ENCODE data around the gene TENT4A.

Gene TENT4A

GRCh38 chr5:6707852-6708251, 5.4 kb upstream of the TENT4A start:
- no peak for TF ChIP-seq TAF1 (IDR thresholded peaks at IDR 0.05; ENCODE audit: low read depth, low read length)
- TF ChIP-seq SPI1 (IDR thresholded peaks at IDR 0.05; ENCODE audit: low read depth, low read length): no peak
- TF ChIP-seq POLR2AphosphoS5 (IDR thresholded peaks at IDR 0.05; ENCODE audit: low read depth, low read length): no peak
- no peak for TF ChIP-seq POU2F2 (IDR thresholded peaks at IDR 0.05; ENCODE audit: low read depth, low read length)
- no peak for TF ChIP-seq PAX5 (IDR thresholded peaks at IDR 0.05; ENCODE audit: insufficient read depth, low read length, severe bottlenecking)
- no peak for TF ChIP-seq POLR2A (IDR thresholded peaks at IDR 0.05; ENCODE audit: low read depth, low read length)
- FAIRE-seq (no peak), DNase-seq (ENCODE audit: insufficient read length, low spot score) (no peak)

- FAIRE-seq (peak; percentile 35), DNase-seq (ENCODE audit: insufficient read length, low spot score) (no peak)
- TF ChIP-seq POU2F2 (IDR thresholded peaks at IDR 0.05; ENCODE audit: low read depth, low read length) (no peak), PAX5 (IDR thresholded peaks at IDR 0.05; ENCODE audit: insufficient read depth, low read length, severe bottlenecking) (no peak), SPI1 (IDR thresholded peaks at IDR 0.05; ENCODE audit: low read depth, low read length) (no peak), TAF1 (IDR thresholded peaks at IDR 0.05; ENCODE audit: low read depth, low read length) (no peak), POLR2A (IDR thresholded peaks at IDR 0.05; ENCODE audit: low read depth, low read length) (no peak), POLR2AphosphoS5 (IDR thresholded peaks at IDR 0.05; ENCODE audit: low read depth, low read length) (no peak)
These were observed 4.4 kb upstream of the TENT4A start for GRCh38 chr5:6708814-6709213.

- DNase-seq (ENCODE audit: insufficient read length, low spot score) (no peak), FAIRE-seq (no peak)
- TF ChIP-seq PAX5 (IDR thresholded peaks at IDR 0.05; ENCODE audit: insufficient read depth, low read length, severe bottlenecking): no peak
- no peak for TF ChIP-seq POLR2AphosphoS5 (IDR thresholded peaks at IDR 0.05; ENCODE audit: low read depth, low read length)
- no peak for TF ChIP-seq POLR2A (IDR thresholded peaks at IDR 0.05; ENCODE audit: low read depth, low read length)
- TF ChIP-seq POU2F2 (IDR thresholded peaks at IDR 0.05; ENCODE audit: low read depth, low read length): no peak
These were observed 3.2 kb upstream of the TENT4A start for GRCh38 chr5:6710070-6710469.

- no peak for DNase-seq (ENCODE audit: insufficient read length, low spot score)
- TF ChIP-seq TAF1 (IDR thresholded peaks at IDR 0.05; ENCODE audit: low read depth, low read length) (no peak), POU2F2 (IDR thresholded peaks at IDR 0.05; ENCODE audit: low read depth, low read length) (no peak), POLR2AphosphoS5 (IDR thresholded peaks at IDR 0.05; ENCODE audit: low read depth, low read length) (no peak), PAX5 (IDR thresholded peaks at IDR 0.05; ENCODE audit: insufficient read depth, low read length, severe bottlenecking) (no peak), POLR2A (IDR thresholded peaks at IDR 0.05; ENCODE audit: low read depth, low read length) (no peak), SPI1 (IDR thresholded peaks at IDR 0.05; ENCODE audit: low read depth, low read length) (no peak)
- no peak for FAIRE-seq
These were observed 2.5 kb upstream of the TENT4A start for GRCh38 chr5:6710551-6711318.

GRCh38 chr5:6711409-6712141, 1.7 kb upstream of the TENT4A start:
- DNase-seq (ENCODE audit: insufficient read length, low spot score) (no peak), FAIRE-seq (peak; percentile 66)
- TF ChIP-seq PAX5 (IDR thresholded peaks at IDR 0.05; ENCODE audit: insufficient read depth, low read length, severe bottlenecking) (no peak), POLR2AphosphoS5 (IDR thresholded peaks at IDR 0.05; ENCODE audit: low read depth, low read length) (no peak), POLR2A (IDR thresholded peaks at IDR 0.05; ENCODE audit: low read depth, low read length) (no peak; the same call in 1 of the 2 replicates), TAF1 (IDR thresholded peaks at IDR 0.05; ENCODE audit: low read depth, low read length) (no peak), SPI1 (IDR thresholded peaks at IDR 0.05; ENCODE audit: low read depth, low read length) (no peak), POU2F2 (IDR thresholded peaks at IDR 0.05; ENCODE audit: low read depth, low read length) (no peak)

GRCh38 chr5:6712142-6712576, 1.1 kb upstream of the TENT4A start:
- TF ChIP-seq POLR2AphosphoS5 (IDR thresholded peaks at IDR 0.05; ENCODE audit: low read depth, low read length): peak; percentile 14; the same call in 1 of the 2 replicates
- TF ChIP-seq SPI1 (IDR thresholded peaks at IDR 0.05; ENCODE audit: low read depth, low read length): no peak
- no peak for TF ChIP-seq POU2F2 (IDR thresholded peaks at IDR 0.05; ENCODE audit: low read depth, low read length)
- TF ChIP-seq PAX5 (IDR thresholded peaks at IDR 0.05; ENCODE audit: insufficient read depth, low read length, severe bottlenecking): no peak
- 0 out of 2 replicates have a peak, but pooled peaks have one; percentile 67 for TF ChIP-seq POLR2A (IDR thresholded peaks at IDR 0.05; ENCODE audit: low read depth, low read length)
- TF ChIP-seq TAF1 (IDR thresholded peaks at IDR 0.05; ENCODE audit: low read depth, low read length): no peak
- DNase-seq (ENCODE audit: insufficient read length, low spot score) (no peak), FAIRE-seq (peak; percentile 66)

GRCh38 chr5:6712577-6713273, 507 bp upstream of the TENT4A start:
- FAIRE-seq: peak; percentile 96
- TF ChIP-seq POLR2A (IDR thresholded peaks at IDR 0.05; ENCODE audit: low read depth, low read length) (peak; percentile 36; the same call in 1 of the 2 replicates), POLR2AphosphoS5 (IDR thresholded peaks at IDR 0.05; ENCODE audit: low read depth, low read length) (peak; percentile 56; the same call in 1 of the 2 replicates), TAF1 (IDR thresholded peaks at IDR 0.05; ENCODE audit: low read depth, low read length) (peak; percentile 29; the same call in 1 of the 2 replicates), PAX5 (IDR thresholded peaks at IDR 0.05; ENCODE audit: insufficient read depth, low read length, severe bottlenecking) (peak; percentile 61), SPI1 (IDR thresholded peaks at IDR 0.05; ENCODE audit: low read depth, low read length) (no peak)
- DNase-seq (ENCODE audit: insufficient read length, low spot score): peak; percentile 93

GRCh38 chr5:6714226-6715041, 1.2 kb downstream of the TENT4A start:
- FAIRE-seq (no peak), DNase-seq (ENCODE audit: insufficient read length, low spot score) (no peak)
- TF ChIP-seq SPI1 (IDR thresholded peaks at IDR 0.05; ENCODE audit: low read depth, low read length) (no peak), POLR2AphosphoS5 (IDR thresholded peaks at IDR 0.05; ENCODE audit: low read depth, low read length) (no peak), PAX5 (IDR thresholded peaks at IDR 0.05; ENCODE audit: insufficient read depth, low read length, severe bottlenecking) (no peak), TAF1 (IDR thresholded peaks at IDR 0.05; ENCODE audit: low read depth, low read length) (no peak), POU2F2 (IDR thresholded peaks at IDR 0.05; ENCODE audit: low read depth, low read length) (no peak), POLR2A (IDR thresholded peaks at IDR 0.05; ENCODE audit: low read depth, low read length) (no peak)

Measured in GM12891 (cell line).